GM19023 (cell line): ENCODE results near the gene STK11IP.

Experiments used
- ATAC-seq: cut with Tn5 transposase; IDR thresholded peaks from one replicate; pipeline ENCODE4 v1.9.1; 2021; ENCODE audit warnings: mild to moderate bottlenecking, moderate library complexity; ENCODE audit not compliant: unreplicated experiment

The STK11IP gene

GRCh38 chr2:219575566-219576504 lies 21.8 kb upstream of the STK11IP start:
- ATAC-seq, result no peak

GRCh38 chr2:219576505-219577388 lies 20.9 kb upstream of the STK11IP start:
- ATAC-seq, result no peak

GRCh38 chr2:219578811-219579613 lies 18.6 kb upstream of the STK11IP start:
- no peak for ATAC-seq

GRCh38 chr2:219581346-219581745 lies 16.3 kb upstream of the STK11IP start:
- ATAC-seq, result no peak

- no peak for ATAC-seq
Measured at GRCh38 chr2:219591091-219591490, 6.6 kb upstream of the STK11IP start.

- ATAC-seq, result no peak
Measured at GRCh38 chr2:219592736-219593135, 4.9 kb upstream of the STK11IP start.

- ATAC-seq, result no peak
Measured at GRCh38 chr2:219593154-219593553, 4.5 kb upstream of the STK11IP start.

- ATAC-seq, result no peak
Measured at GRCh38 chr2:219595256-219595655, 2.4 kb upstream of the STK11IP start.

- ATAC-seq, result no peak
Measured at GRCh38 chr2:219596954-219597551, 604 bp upstream of the STK11IP start.

- no peak for ATAC-seq
Measured at GRCh38 chr2:219598308-219599078, 836 bp downstream of the STK11IP start.

- no peak for ATAC-seq
Measured at GRCh38 chr2:219603771-219604170, 6.1 kb downstream of the STK11IP start.

- no peak for ATAC-seq
Measured at GRCh38 chr2:219605607-219605954, 7.9 kb downstream of the STK11IP start.

GRCh38 chr2:219607931-219608330 lies 10.3 kb downstream of the STK11IP start:
- no peak for ATAC-seq

- no peak for ATAC-seq
Measured at GRCh38 chr2:219608399-219608964, 10.8 kb downstream of the STK11IP start.

- no peak for ATAC-seq
Measured at GRCh38 chr2:219609149-219609750, 11.6 kb downstream of the STK11IP start.

GRCh38 chr2:219611306-219611705 lies 13.6 kb downstream of the STK11IP start:
- no peak for ATAC-seq

GRCh38 chr2:219611866-219612576 lies 14.4 kb downstream of the STK11IP start:
- no peak for ATAC-seq

GRCh38 chr2:219612577-219613286 lies 15.1 kb downstream of the STK11IP start:
- no peak for ATAC-seq
